HCT116 (cell line): Measurements from ENCODE around the gene TMTC1. TPM values are rescaled to one million over a fixed set of nuclear protein-coding genes. Genes with fewer than 3 reads are reported as not detected.

Experiments
- ATAC-seq: fragments of 200-7000 bp; cut with Tn5 transposase; 2 replicates; pipeline ENCODE4 v1.9.1; 2020; ENCODE audit warnings: mild to moderate bottlenecking, moderate library complexity
- BruUV-seq: library from RNA; stranded (reverse); fragments of 400-500 nt; replicated peaks from 2 replicates; lab custom pipeline; 2021; lab: Mats Ljungman, UMichigan
- CTCF ChIA-PET: fragments of 300-600 bp; sonication (Branson Sonifier 250); formaldehyde crosslinking; loops from one replicate; lab custom pipeline; 2021; ENCODE audit warnings: antibody characterized with exemption; lab: Charles Lee
- POLR2A ChIA-PET: fragments of 300-600, 350-600 bp; sonication (Branson Sonifier 250); formaldehyde crosslinking; loops from one replicate; lab custom pipeline; 2021; ENCODE audit warnings: antibody characterized with exemption; lab: Charles Lee
- RAD21 ChIA-PET, 2 experiments: fragments of 300-600 bp; sonication (Branson Sonifier 250); formaldehyde crosslinking; loops; one replicate each; lab custom pipeline; 2023; ENCODE audit warnings: low total read pairs in 2 of 2; ENCODE audit not compliant: uncharacterized antibody in 2 of 2, unreplicated experiment in 2 of 2, low non-redundant PET in 1 of 2; lab: Charles Lee
- DNase-seq: peaks from one replicate; pipeline ENCODE4 v3.0.0-alpha.2; 2010; ENCODE audit warnings: low read depth, low spot score
- H2AFZ ChIP-seq: fragments of 200-600 bp; shearing (Covaris generic), sonication (generic); 2 replicates; pipeline ENCODE4 v1.6.1; 2017; ENCODE audit warnings: low read depth, mixed run types, mixed read lengths, antibody characterized with exemption, low read length; ENCODE audit not compliant: poor library complexity, severe bottlenecking
- H3K27ac ChIP-seq: 2 replicates; pipeline ENCODE4 v1.5.1; 2012; ENCODE audit warnings: low read depth, low read length
- H3K27me3 ChIP-seq: fragments of 200-600 bp; sonication (generic); 2 replicates; pipeline ENCODE4 v1.6.1; 2016; ENCODE audit warnings: mixed run types, low read length, mixed read lengths; ENCODE audit not compliant: insufficient read depth
- H3K36me3 ChIP-seq, 2 experiments: fragments of 200-500 bp in 1 of 2; fragments of 200-600 bp in 1 of 2; sonication (Bioruptor generic) in 1 of 2; sonication (generic) in 1 of 2; 2 replicates each; pipeline versions ENCODE4 v1.5.1 to v1.6.1; 2014 to 2016; ENCODE audit warnings: low read length in 2 of 2, inconsistent platforms in 1 of 2, mixed read lengths in 1 of 2, mixed run types in 1 of 2; ENCODE audit not compliant: insufficient read depth in 2 of 2, control insufficient read depth in 1 of 2
- H3K4me1 ChIP-seq, 2 experiments: fragments of 200-600 bp in 1 of 2; sonication (generic) in 1 of 2; 2 replicates each; pipeline versions ENCODE4 v1.5.1 to v1.6.1; 2012 to 2017; ENCODE audit warnings: low read length in 2 of 2, inconsistent platforms in 1 of 2, mild to moderate bottlenecking in 1 of 2, mixed read lengths in 1 of 2, mixed run types in 1 of 2, moderate library complexity in 1 of 2; ENCODE audit not compliant: insufficient read depth in 2 of 2, control insufficient read depth in 1 of 2
- H3K4me2 ChIP-seq: fragments of 200-600 bp; sonication (generic); 2 replicates; pipeline ENCODE4 v1.6.1; 2017; ENCODE audit warnings: mixed run types, low read length, mixed read lengths
- H3K4me3 ChIP-seq, 2 experiments: fragments of 200-600 bp in 1 of 2; sonication (generic) in 1 of 2; replicated peaks in 1 of 2; 2 replicates each; pipeline ENCODE4 v1.5.1; 2011 to 2016; ENCODE audit warnings: low read length in 2 of 2, control low read depth in 1 of 2, low read depth in 1 of 2, mild to moderate bottlenecking in 1 of 2, mixed read lengths in 1 of 2, mixed run types in 1 of 2
- H3K79me2 ChIP-seq: fragments of 200-600 bp; sonication (generic); 2 replicates; pipeline ENCODE4 v1.6.1; 2017; ENCODE audit warnings: mild to moderate bottlenecking, mixed run types, low read length, moderate library complexity, mixed read lengths; ENCODE audit not compliant: insufficient read depth
- H3K9ac ChIP-seq: fragments of 200-600 bp; sonication (generic); 2 replicates; pipeline ENCODE4 v1.6.1; 2016; ENCODE audit warnings: low read length, mixed read lengths
- H3K9me2 ChIP-seq: fragments of 200-600 bp; sonication (generic), shearing (Covaris generic); 2 replicates; pipeline ENCODE4 v1.6.1; 2017; ENCODE audit warnings: mixed run types, mild to moderate bottlenecking, moderate library complexity; ENCODE audit not compliant: insufficient read depth
- H3K9me3 ChIP-seq, 2 experiments: fragments of 200-500 bp in 1 of 2; fragments of 200-600 bp in 1 of 2; sonication (Bioruptor generic) in 1 of 2; sonication (generic) in 1 of 2; 2 replicates each; pipeline ENCODE4 v1.6.1; 2014 to 2017; ENCODE audit warnings: low read length in 2 of 2, mixed read lengths in 2 of 2, inconsistent platforms in 1 of 2, low read depth in 1 of 2, mild to moderate bottlenecking in 1 of 2, mixed run types in 1 of 2, moderate library complexity in 1 of 2; ENCODE audit not compliant: control insufficient read depth in 1 of 2, insufficient read depth in 1 of 2
- H4K20me1 ChIP-seq: fragments of 200-600 bp; sonication (generic), shearing (Covaris generic); 2 replicates; pipeline ENCODE4 v1.6.1; 2017; ENCODE audit warnings: mixed run types, mild to moderate bottlenecking, moderate library complexity; ENCODE audit not compliant: insufficient read depth
- CBX3 ChIP-seq: IDR thresholded peaks from 2 replicates; pipeline ENCODE4 v1.6.1; 2012; ENCODE audit warnings: low read depth
- CEBPB ChIP-seq: IDR thresholded peaks from 2 replicates; pipeline ENCODE4 v1.6.1; 2012; ENCODE audit warnings: low read depth
- EGR1 ChIP-seq: IDR thresholded peaks from 2 replicates; pipeline ENCODE4 v1.6.1; 2012; ENCODE audit warnings: low read depth
- EZH2phosphoT487 ChIP-seq: fragments of 200-600 bp; IDR thresholded peaks from 2 replicates; pipeline ENCODE4 v1.6.1; 2018; ENCODE audit warnings: antibody characterized with exemption, borderline replicate concordance
- JUND ChIP-seq: IDR thresholded peaks from 2 replicates; pipeline ENCODE4 v1.6.1; 2012
- MAX ChIP-seq: IDR thresholded peaks from 2 replicates; pipeline ENCODE4 v1.6.1; 2012
- REST ChIP-seq: IDR thresholded peaks from 2 replicates; pipeline ENCODE4 v1.6.1; 2012; ENCODE audit warnings: low read depth
- SIN3A ChIP-seq: IDR thresholded peaks from 2 replicates; pipeline ENCODE4 v1.6.1; 2012; ENCODE audit warnings: low read depth
- SRF ChIP-seq: IDR thresholded peaks from 2 replicates; pipeline ENCODE4 v1.6.1; 2012; ENCODE audit warnings: low read depth
- intact Hi-C: fragments of 100-400 bp; cut with micrococcal nuclease; formaldehyde crosslinking; loops from 2 replicates; pipeline ENCODE4 v1.10.0; 2022
- total RNA-seq: library from RNA; stranded (reverse); gene quantifications from one replicate; pipeline ENCODE4 v1.2.1, GENCODE V29; 2021; ENCODE audit not compliant: unreplicated experiment

The TMTC1 gene
- total RNA-seq, 1 experiment from 2014 or later = 2.0 TPM

- Histone ChIP-seq H3K79me2 (no peaks in the 10 kb centered on the region), H3K9ac (no peak overlapping the region), H4K20me1 (no peaks in the 10 kb centered on the region), H3K27me3 (no peaks in the 10 kb centered on the region), H3K9me2 (no peaks in the 10 kb centered on the region), H3K4me1 (no peaks in the 10 kb centered on the region), H3K4me3 (no peak overlapping the region), H3K9me3 (no peaks in the 10 kb centered on the region), H3K4me2 (no peak overlapping the region), H3K36me3 (no peaks in the 10 kb centered on the region), H2AFZ (no peak overlapping the region), H3K27ac (no peak overlapping the region)
- intact Hi-C loops = no loop called here
- ChIA-PET CTCF (no interaction called here), RAD21 (no interaction called here), POLR2A (no interaction called here)
- no peak for ATAC-seq
- DNase-seq = no peak
- TF ChIP-seq CEBPB (no peak), SIN3A (no peak), REST (no peak), EGR1 (no peak), CBX3 (no peak), JUND (no peak), MAX (no peak), SRF (no peak), EZH2phosphoT487 (no peak)
- no TSS peak for BruUV-seq
Measured at GRCh38 chr12:29725587-29726320, 58.0 kb downstream of the TMTC1 start.
